ENCODE measurements around the gene ACTN1.

Gene ACTN1

DNA sequence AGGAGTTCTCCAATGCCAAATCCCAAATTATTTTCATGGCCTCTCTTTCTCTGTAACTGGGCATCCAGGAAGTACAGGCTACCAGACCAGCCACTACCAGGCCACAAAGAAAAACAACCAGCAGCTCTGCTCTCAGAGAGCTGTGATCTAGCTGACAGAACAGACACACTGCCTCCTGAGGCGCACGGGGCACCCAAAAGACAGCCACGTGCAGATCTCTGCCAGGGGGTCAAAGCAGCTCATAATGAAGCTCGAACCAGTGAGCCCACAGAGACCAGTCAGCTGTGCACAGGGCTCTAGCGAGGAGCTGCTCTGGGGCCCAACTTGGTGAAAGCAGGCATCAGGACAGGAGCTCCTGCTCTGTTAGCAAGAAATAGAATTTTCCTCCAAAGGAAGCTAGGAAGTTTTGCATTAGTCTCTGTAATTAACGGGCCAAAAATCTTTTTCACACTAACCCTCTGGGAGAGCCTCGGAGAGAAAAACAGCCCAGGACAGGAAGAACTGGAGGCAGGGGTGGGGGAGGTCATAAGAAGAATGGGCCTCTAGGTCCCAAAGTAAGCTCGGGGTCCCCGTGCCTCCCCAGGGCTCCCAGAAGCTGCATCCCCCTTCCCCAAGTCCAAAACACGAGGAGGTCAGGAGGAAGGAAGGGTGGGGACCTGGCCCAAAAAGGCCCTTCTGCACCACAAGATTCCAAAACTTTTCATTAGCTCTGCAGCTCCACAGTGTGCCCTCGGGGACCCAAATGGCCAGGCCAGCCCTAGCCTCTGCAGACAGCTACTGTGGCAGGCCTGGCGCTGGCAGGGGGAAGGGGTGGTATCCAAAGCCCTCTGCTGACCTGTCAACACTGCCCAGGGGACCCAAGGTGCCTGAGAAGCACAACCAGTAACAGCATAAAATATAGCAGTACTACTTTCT, 30.2 kb downstream of the ACTN1 start:
- DNase-seq = no peak

- DNase-seq = no peak
Observed at GRCh38 chr14:68947802-68948201, 31.3 kb downstream of the ACTN1 start.

DNA sequence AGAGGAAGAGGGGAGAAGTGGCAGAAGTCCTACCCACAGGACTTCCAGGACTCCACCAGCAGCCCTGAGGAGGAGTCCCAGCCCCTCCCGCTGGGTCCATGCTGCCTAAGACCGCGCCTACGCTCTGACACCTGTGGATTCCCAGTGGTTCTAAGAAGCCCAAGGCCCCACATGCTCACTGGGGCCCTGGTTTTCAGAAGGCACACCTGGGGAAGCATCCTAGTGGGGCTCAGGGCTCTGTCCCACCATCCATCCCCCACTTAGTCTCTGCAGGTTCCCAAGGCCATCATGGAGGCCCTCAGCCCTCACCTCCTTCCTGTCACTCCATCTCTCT, 32.6 kb downstream of the ACTN1 start:
- no peak for DNase-seq

- no peak for DNase-seq
Observed at GRCh38 chr14:68945585-68946488, 33.3 kb downstream of the ACTN1 start.

- DNase-seq = no peak
Observed at GRCh38 chr14:68945190-68945584, 33.9 kb downstream of the ACTN1 start.

DNA sequence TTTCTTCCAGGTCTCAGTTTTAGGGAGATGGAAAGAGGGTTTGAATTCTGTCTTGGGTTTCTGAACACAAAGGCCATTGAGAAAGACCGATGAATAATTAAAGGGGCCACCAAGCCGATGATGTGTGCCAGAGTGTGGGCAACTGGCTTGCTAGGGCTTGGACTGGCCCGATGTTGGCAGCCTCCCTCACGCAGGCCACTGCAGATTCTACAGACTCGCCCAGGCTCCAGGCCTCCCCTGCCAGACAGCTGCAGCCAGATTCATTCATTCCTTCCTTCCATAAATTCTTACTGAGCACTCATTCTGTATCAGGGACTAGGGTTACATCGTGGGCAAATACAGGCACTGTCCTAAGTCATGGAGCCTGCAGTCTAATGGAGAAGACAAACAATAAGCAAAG, 34.9 kb downstream of the ACTN1 start:
- no peak for DNase-seq

DNA sequence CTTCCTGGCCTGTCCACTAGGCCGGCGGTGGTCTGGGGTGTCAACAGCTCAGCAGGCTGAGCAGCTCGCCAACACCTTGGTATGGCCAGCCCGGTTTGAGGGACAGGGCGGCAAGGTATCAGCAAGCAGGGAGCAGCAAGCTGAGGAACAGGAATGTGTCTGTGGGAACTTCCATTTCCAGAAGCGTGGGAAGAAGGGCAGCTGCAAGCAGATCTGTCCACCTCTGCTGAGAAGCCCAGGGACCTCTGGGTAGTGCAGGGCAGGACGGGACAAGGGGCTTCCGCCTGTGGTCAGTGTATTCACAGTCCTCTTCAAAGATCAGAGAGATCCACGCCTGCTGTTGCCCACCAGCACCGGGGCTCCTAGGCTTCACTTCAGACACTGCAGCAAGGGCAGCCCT, 36.0 kb downstream of the ACTN1 start:
- no peak for DNase-seq

- DNase-seq = no peak
Observed at GRCh38 chr14:68942296-68943035, 36.6 kb downstream of the ACTN1 start.

DNA sequence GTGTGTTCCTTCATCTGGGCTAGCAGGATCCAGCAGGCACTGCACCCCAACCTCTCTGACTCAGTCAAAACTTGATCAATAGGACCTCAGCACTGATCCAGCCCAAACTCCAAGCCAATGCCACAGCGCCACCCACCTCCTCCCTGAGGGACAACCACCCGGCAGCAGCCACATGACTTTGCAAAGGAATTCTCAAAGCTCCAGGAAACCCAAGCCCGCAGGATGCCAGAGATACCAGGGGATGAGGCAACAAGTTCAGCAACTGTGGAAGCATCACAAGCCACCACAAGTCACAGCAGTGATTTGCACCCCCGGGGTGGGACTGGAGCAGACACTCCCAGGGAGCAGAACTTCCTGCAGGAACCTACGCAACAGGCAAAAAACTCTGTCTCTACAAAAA, 37.3 kb downstream of the ACTN1 start:
- no peak for DNase-seq

- no peak for DNase-seq
Observed at GRCh38 chr14:68940614-68941185, 38.4 kb downstream of the ACTN1 start.

DNA sequence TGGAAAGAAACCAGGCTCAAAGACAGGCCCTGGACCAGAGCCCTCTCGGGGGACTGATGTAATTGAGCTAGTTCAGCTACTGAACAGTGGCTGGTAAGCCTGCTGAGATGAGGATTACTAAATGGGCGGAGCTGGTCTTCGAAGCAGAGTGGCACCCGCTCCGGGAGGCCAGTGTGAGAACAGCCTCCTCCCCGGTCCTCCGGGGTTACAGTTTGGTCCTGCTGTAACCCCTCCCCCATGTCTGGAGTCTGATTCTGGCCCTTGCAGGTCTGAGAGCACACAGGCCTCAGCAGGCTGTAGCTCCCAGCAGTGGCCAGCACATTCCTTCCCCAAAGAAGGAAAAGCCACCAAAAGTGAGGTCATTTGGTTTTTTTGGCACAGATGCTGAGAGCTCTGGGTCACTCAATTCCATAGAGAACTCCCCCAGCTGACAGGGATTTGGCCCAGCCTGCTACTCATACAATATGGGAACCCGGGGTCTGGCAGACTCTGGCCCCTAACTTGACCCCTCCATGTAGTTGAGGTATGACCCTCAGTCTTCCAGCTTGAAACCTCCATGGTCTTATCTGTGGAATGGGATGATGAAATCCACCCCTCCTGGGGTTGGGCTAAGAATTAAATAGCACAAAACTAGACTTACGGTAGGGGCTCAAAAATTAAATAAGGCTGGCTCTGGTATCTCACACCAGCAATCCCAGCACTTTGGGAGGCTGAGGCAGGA, 39.0 kb downstream of the ACTN1 start:
- no peak for DNase-seq

DNA sequence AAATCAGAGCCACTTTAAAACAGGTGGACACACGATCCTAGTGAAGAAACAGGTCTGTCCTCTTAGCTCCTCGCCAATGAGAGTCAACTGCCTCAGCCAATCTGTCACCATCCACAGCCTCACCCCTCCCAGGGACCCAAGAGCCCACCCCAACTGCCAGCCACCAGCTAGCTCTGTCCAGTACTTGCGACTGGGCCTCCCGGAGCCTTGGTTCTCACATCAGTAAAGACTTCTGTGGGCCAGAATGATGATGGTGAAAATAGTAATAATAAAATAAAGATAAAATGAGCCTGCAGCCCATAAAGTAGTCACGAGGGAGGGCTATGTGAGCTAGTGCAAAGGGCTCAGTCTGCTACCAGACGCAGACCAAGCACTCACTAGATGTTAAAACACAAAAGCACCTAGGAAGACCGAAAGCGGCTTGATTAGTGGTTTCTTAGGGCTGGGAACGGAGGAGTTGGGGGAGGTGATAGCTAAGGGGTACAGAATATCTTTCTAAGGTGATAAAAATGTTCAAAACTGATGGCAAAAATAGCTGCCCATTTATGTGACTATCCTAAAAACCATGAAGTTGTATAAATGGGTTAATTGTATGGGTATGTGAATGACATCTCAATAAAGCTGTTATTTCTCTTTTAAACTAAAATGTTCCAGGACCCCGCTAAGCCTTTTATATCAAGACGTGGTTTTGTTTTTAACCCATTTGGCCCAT, 39.8 kb downstream of the ACTN1 start:
- DNase-seq = no peak

DNA sequence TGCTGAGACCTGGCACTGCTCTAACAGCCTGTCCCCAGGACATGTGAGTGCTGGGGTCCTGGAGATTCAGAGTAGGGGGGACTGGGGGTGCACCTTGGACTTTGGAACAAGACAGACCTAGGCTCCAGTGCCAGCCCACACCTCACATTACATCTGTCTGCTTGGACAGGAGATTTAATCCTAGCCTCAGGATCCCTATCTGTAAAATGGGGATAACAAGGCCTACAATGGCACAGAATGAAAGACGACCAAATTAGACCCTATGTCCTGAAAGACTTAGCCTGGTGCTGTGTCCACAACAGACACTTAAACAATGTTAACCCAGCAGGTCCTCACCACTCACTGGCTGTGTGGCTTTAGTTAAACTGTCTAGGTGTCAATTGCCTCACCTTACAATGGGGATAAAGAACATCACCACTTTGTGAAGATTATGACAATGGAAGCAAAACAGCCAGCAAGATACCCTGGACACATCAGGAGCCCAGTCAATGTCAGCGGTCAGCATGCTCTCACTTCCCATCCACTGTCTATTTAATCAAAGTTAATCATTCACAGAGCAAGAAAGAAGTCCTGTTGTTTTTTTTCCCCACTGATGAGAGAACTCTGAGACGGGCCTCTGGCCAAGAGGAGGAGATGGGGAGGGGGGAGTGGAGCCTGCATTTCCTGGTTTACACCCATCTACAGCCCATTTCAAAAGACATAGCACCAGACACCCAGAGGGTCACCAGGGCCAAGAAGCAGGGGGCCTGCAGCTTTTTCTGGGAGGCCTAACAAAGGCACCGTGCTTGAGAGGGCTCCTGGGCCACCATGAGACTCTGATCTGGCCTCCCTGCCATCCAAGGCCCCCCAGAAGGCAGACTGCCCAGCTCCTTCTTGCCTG, 40.6 kb downstream of the ACTN1 start:
- no peak for DNase-seq

- DNase-seq = no peak
Observed at GRCh38 chr14:68937471-68938270, 41.4 kb downstream of the ACTN1 start.

DNA sequence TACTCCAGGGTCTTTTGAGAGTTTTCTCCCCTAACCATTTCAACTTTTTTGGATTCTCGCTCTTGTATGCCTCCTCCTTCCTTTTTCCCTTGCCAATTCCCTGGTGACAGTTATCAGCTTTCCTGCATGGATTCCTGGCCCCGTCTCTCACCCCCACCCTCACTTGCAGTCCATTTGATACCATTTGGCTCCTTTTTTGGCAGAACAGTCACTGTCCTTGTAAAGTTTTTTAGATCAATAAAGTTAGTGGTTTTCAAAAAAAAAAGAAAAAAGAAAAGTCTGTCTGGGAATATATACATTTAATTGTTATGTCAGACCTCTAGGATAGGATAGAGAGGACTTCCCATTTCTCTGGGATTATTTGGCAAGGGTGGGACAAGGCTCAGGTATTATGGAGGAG, 42.1 kb downstream of the ACTN1 start:
- no peak for DNase-seq

GRCh38 chr14:68936476-68936875, 42.6 kb downstream of the ACTN1 start:
- DNase-seq = no peak

DNA sequence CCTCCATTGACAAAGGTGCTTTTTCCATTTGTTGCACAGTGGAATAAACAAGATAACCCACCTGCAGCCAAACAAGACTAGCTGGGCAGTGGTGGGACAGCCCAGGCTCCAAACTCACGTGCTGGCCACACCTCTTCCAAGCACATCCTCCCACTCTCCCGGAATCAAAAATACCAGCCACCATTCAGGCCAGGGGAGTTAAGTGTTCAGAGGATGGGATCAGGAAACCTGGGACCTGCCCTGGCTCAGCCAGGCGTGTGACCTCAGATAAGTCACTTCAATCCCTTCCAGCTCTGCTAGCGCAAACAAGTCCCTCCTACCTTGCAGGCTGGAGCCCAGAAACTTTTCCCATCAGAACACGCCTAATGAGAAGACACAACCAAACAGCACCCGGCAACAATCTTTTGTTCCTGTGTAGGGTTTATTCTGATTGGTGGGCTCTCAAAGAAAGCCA, 43.3 kb downstream of the ACTN1 start:
- DNase-seq = no peak

GRCh38 chr14:68934066-68934465, 45.0 kb downstream of the ACTN1 start:
- no peak for DNase-seq

DNA sequence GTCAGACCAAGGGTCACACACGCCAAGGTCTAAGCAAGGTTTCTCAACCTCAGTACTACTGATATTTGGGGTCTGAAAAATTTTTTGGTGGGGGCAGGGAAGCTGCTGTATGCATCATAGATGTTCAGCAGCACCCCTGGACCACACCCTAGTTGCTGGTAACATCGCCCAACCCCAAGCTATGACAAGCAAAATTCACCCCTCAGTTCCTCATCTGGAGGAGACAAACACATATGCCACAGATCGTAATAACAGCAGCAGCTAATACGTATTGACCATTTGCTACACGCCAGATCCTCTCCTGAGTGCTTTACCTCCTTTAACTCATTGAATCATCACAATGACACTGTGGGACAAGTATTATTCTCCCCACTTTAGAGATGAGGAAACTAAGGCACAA, 46.4 kb downstream of the ACTN1 start:
- no peak for DNase-seq

DNA sequence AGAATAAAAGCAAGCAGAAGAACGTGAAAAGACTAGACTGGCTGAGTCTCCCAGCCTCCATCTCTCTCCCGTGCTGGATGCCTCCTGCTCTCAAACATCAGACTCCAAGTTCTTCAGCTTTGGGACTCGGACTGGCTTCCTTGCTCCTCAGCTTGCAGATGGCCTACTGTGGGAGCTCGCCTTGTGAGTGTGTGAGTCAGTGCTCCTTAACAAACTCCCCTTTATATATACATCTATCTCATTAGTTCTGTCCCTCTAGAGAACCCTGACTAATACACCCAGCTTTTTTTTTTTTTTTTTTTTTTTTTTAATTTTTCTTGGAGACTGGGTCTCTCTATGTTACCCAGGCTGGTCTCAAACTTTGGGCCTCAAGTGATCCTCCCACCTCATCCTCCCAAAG, 46.9 kb downstream of the ACTN1 start:
- no peak for DNase-seq
